Measurements from ENCODE around the gene ANKS3. TPM values are rescaled to one million over a fixed set of nuclear protein-coding genes. Genes with fewer than 3 reads are reported as not detected.

Gene ANKS3
- total and polyA plus RNA-seq, 2 of the 8 experiments (the other 6 are each of a cell fraction or from before 2014, with no cell fraction given): 15.5 to 23.9 TPM

DNA sequence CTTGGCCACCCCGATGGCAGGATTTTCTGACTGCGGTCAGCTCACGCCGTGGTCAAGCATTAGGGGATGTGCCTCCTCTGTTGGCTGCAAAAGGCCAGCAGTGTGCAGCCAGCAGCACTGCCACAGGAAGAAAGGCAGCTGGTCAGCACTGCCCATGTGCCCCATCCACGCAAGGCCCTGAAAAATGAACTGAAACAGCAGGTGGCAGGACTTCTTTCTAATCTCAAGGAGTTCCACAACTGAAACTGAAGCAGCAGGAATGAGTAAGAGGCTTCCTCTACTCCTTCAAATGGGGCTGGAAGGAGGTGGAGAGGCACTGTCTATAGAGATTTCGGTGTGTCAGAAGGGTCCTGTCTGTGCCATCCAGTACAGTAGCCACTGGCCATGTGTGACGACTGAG is 29.7 kb upstream of the ANKS3 start (continued):
- TF ChIP-seq, protein P1, sequence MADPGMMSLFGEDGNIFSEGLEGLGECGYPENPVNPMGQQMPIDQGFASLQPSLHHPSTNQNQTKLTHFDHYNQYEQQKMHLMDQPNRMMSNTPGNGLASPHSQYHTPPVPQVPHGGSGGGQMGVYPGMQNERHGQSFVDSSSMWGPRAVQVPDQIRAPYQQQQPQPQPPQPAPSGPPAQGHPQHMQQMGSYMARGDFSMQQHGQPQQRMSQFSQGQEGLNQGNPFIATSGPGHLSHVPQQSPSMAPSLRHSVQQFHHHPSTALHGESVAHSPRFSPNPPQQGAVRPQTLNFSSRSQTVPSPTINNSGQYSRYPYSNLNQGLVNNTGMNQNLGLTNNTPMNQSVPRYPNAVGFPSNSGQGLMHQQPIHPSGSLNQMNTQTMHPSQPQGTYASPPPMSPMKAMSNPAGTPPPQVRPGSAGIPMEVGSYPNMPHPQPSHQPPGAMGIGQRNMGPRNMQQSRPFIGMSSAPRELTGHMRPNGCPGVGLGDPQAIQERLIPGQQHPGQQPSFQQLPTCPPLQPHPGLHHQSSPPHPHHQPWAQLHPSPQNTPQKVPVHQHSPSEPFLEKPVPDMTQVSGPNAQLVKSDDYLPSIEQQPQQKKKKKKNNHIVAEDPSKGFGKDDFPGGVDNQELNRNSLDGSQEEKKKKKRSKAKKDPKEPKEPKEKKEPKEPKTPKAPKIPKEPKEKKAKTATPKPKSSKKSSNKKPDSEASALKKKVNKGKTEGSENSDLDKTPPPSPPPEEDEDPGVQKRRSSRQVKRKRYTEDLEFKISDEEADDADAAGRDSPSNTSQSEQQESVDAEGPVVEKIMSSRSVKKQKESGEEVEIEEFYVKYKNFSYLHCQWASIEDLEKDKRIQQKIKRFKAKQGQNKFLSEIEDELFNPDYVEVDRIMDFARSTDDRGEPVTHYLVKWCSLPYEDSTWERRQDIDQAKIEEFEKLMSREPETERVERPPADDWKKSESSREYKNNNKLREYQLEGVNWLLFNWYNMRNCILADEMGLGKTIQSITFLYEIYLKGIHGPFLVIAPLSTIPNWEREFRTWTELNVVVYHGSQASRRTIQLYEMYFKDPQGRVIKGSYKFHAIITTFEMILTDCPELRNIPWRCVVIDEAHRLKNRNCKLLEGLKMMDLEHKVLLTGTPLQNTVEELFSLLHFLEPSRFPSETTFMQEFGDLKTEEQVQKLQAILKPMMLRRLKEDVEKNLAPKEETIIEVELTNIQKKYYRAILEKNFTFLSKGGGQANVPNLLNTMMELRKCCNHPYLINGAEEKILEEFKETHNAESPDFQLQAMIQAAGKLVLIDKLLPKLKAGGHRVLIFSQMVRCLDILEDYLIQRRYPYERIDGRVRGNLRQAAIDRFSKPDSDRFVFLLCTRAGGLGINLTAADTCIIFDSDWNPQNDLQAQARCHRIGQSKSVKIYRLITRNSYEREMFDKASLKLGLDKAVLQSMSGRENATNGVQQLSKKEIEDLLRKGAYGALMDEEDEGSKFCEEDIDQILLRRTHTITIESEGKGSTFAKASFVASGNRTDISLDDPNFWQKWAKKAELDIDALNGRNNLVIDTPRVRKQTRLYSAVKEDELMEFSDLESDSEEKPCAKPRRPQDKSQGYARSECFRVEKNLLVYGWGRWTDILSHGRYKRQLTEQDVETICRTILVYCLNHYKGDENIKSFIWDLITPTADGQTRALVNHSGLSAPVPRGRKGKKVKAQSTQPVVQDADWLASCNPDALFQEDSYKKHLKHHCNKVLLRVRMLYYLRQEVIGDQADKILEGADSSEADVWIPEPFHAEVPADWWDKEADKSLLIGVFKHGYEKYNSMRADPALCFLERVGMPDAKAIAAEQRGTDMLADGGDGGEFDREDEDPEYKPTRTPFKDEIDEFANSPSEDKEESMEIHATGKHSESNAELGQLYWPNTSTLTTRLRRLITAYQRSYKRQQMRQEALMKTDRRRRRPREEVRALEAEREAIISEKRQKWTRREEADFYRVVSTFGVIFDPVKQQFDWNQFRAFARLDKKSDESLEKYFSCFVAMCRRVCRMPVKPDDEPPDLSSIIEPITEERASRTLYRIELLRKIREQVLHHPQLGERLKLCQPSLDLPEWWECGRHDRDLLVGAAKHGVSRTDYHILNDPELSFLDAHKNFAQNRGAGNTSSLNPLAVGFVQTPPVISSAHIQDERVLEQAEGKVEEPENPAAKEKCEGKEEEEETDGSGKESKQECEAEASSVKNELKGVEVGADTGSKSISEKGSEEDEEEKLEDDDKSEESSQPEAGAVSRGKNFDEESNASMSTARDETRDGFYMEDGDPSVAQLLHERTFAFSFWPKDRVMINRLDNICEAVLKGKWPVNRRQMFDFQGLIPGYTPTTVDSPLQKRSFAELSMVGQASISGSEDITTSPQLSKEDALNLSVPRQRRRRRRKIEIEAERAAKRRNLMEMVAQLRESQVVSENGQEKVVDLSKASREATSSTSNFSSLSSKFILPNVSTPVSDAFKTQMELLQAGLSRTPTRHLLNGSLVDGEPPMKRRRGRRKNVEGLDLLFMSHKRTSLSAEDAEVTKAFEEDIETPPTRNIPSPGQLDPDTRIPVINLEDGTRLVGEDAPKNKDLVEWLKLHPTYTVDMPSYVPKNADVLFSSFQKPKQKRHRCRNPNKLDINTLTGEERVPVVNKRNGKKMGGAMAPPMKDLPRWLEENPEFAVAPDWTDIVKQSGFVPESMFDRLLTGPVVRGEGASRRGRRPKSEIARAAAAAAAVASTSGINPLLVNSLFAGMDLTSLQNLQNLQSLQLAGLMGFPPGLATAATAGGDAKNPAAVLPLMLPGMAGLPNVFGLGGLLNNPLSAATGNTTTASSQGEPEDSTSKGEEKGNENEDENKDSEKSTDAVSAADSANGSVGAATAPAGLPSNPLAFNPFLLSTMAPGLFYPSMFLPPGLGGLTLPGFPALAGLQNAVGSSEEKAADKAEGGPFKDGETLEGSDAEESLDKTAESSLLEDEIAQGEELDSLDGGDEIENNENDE (IDR thresholded peaks at IDR 0.05; ENCODE audit: insufficient replicate concordance, low read length): no peak
- no peak for TF ChIP-seq JUN (IDR thresholded peaks at IDR 0.05; ENCODE audit: low read depth, low read length)
- no peak for TF ChIP-seq POLR2A (IDR thresholded peaks at IDR 0.05; ENCODE audit: control extremely low read depth in 1 of 2, low read depth in 2 of 2, low read length in 2 of 2)
- no peak for TF ChIP-seq GABPA (IDR thresholded peaks at IDR 0.05; ENCODE audit: borderline replicate concordance, insufficient read depth, low read length)
- TF ChIP-seq SIX5 (IDR thresholded peaks at IDR 0.05; ENCODE audit: low read depth, low read length): no peak
- no peak for TF ChIP-seq POLR2AphosphoS5 (IDR thresholded peaks at IDR 0.05; ENCODE audit: low read depth, low read length)
- no peak for TF ChIP-seq RBBP5 (IDR thresholded peaks at IDR 0.05; ENCODE audit: borderline replicate concordance, low read depth, low read length)

Data from H1 (cell line).